ENCODE data around the gene CYP19A1.
A peak's percentile ranks its signal among the peaks of the same experiment; 100 is the strongest.
"Not testable (repeated sequence)": the region's sequence is repeated elsewhere in the genome, so short reads cannot be mapped to it uniquely, and the experiment has no call there.

CYP19A1 gene

DNA sequence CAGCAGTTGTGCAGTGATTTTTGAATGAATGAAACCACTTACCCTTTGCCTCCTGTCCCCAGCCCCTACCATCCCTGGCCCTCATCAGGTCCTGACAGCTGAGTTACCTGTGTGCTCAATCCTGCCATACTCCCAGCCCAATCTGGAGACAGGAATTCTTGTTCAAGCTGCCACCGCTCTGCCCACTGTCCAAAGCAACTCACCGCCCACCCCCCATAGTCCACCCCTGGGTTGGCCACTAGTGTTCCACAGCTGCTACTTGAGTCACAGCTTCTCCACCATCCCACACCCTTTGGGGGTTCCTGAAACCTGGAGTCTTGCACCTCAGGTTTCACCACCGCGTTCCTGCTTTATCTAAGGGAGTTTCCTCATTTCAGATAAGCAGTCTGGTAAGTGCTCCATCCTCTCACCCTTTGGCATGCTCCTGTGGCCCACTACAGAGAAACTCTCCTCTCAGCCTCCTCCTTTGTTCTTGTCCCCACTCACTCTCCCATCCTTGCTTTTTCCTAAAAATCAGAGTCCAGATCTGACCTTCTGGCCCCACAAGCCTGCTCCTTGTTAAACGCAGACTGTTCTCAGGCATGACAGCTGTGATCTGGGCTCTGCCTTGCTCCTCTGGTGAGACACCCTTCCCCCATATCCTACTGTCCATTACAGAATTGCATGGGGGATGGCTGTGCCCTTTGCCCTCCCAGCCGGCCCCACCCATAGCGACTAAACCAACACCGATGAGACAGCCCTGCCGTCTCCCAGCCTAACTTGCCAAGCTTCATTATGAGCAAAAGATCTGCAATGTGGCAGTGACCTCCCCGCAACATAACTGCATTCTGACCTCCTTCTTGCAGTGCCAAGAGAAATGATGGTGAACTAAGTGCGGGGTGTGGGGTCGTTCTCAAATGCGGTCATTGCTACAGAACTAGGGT is 50.0 kb downstream of the CYP19A1 start:
- DNase-seq: no peak

DNA sequence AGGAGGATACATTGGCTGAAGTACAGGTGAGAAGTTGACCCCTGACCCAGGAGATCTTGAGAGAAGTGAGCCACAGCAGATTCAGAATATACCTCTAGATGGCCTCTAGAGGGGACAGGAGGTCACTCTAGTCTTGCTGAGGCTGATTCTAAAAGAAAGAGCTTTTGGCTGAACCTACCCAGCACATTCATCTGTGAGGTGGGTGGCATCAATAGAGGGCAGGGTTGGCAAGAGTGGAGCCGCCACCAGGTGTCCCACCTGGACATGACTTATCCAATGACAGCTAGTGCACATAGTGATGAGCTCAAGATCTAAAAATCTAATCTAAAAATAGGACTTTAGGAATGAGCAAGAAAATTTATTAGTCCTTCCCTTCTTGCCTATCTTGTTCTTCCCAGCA is 51.6 kb downstream of the CYP19A1 start:
- DNase-seq: no peak

DNA sequence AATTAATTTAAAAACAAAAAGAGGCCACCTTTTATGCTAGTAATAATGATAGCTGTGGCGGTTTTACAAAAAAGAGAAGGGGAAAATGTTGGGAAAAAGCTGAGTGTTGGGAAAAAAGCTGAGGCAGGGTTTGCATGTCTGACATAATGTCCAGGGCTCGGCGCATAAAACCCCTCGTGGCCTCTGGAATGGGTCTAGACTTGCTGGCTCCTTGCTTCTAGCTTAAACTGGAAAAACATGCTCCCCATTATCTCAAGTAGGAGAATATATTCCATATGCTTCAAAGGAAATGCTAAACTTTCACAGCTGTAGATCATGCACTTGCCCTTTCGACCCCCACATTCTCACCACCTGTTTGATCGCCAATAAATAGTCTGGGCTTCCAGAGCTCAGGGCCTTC is 53.0 kb downstream of the CYP19A1 start:
- DNase-seq: no peak

DNA sequence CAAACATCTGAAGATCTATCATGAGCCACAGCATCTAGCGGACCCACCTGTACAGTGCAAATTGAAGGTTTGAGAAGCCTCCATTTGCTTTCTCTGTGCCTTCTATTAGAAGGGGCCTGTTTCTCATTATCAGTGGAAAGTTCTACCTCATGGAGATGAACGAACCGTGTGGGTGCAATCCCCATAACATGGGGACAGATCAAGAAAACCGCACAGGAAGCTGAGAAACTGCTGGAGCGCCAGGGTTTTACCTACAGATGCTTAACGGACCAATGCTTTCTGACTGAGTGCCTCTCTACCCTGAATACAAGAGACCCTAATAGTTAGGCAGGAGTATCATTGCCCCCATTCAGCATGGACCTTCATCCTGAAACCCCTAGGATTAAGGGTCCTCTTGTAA is 53.5 kb downstream of the CYP19A1 start:
- no peak for DNase-seq

DNA sequence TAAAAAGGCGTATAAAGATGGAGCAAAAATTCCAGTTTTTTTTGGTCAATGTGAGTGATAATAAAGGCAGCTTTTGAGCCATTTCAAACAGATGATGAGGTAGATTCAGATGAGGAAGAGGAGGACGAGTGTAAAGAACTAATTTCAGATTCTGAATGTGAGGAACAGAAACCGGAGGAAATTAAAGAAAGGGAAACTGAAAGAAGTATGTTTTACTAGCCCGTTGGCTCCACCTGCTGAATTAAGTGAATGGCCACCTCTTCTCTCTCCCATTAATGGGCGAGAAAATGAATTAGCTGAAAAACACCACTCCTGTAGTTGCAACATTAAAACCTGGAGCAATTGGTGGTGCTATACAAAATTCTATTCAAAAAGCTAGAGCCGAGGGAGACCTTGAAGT is 55.4 kb downstream of the CYP19A1 start:
- DNase-seq: no peak

DNA sequence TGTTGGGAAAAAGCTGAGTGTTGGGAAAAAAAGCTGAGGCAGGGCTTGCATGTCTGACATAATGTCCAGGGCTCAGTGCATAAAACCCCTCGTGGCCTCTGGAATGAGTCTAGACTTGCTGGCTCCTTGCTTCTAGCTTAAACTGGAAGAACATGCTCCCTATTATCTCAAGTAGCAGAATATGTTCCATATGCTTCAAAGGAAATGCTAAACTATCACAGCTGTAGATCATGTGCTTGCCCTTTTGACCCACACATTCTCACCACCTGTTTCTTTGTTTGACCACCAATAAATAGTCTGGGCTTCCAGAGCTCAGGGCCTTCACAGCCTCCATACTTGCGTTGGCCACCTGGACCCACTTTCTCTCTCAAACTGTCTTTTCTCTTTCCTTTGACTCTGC is 56.2 kb downstream of the CYP19A1 start:
- DNase-seq: not testable (repeated sequence)

DNA sequence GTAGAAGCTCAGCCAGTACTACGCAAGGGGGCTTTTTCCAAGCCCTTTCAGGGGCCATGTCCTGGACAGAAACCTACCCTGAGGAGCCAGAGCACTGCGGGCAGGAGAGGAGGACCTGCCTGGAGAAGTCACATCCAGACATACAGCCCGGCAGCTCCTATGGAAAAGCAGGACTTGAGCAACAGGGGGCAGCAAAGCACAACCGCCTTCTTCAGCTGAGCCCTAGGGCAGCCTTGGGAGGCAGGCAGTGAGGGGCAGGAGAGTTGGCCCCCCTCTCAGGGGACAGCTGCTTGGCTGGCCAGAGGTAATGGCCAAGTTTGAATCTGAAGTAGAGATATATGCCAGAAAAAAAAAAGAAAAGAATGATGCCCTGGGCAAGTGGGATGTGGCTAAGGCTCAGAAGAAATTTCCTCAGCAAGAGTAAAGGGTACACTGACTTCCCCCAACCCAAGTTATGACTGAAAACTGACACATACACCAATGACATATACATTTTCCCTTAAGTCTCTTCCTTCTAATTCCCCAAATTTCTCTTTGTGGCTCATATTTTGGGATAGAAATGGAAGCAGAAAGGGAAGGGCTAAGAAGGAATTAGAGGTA is 56.9 kb downstream of the CYP19A1 start:
- peak; percentile 57 to 63 for DNase-seq

DNA sequence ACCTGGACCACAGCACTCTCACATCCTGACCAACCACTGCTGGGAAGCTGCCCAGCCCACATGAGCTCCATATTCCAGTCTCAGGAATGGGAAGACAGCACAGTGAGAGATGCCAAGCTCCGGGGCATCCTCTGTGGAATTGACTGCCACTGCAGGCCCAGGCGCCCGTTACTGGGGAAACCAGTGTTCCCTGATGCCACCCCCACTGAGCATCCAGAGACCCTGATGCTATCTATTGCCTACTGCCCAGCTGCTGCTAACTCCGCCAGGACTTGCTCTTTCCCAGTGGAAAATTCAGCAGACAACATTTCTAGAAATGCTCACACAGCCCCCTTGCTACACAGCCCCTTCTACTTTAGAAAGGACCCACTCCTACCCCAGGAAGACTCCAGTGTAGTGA is 57.6 kb downstream of the CYP19A1 start:
- DNase-seq: no peak

DNA sequence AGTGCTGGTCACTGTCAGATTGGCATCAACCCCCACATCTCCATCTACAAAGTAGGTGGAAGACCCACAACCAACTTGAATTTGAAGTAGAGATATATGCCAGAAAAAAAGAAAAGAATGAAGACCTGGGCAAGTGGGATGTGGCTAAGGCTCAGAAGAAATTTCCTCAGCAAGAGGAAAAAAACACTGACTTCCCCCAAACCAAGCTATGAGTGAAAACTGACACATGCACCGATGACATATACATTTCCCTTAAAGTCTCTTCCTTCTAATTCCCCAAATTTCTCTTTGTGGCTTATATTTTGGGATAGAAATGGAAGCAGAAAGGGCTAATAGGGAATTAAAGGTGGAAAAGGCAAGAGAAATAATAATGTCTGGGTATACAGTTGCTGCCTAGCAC is 59.0 kb downstream of the CYP19A1 start:
- no peak for DNase-seq

DNA sequence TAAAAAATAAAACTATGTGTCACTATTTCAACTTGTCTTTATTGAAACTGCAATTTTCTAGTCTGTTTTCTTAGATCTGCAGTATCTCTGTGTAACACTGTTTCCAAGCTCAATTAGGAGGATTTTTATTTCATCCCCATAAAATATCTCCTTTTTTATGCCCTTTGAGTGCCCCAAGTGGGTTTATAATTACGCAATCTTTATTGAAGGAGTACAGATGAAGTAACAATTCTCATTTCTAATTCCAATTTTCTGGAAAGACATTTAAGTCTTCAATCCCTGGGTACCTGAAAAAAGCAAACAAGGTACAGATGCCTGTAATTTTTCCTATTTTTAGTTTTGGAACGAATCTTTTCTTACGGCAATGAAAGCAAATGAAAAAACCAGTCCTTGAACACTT is 61.3 kb downstream of the CYP19A1 start:
- no peak for DNase-seq

DNA sequence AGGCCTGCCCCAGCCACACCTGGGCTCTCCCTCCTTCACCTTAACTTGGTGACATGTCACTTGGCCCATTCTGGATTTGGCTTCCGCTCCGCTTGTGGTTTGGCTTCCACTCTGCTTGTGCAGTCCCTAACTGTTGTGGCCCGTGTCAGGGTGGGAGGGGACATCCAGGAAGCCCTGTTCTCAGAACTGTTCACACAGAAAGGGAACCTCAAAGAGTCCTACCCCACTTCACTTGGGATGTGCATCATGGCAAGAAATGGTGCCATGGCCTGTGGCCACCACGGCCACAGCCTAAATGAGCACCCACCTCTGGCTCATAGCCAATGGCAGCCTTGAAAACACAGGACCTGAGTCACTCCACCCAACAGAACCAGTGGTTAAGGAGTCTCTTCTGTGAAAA is 63.4 kb downstream of the CYP19A1 start:
- DNase-seq: no peak

DNA sequence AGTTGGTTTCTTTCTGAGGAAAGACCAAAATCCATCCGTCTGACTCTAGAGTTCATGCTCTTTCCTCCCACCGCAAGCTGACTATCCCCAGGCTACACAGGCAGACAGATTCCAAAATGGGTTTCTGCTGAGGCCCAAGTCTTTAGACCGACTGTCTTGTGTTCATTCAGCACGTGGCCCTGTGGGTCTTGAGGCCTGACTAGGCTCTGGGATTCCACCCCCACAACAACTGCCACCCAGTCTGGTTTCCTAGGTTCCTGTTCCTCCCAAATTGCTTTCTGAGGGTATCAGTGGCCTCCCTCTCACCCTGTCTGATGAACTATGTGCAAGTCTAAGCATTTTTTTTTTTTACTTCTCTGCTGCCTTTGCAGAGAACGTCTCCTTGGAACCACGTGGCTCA is 67.7 kb downstream of the CYP19A1 start:
- no peak for DNase-seq

DNA sequence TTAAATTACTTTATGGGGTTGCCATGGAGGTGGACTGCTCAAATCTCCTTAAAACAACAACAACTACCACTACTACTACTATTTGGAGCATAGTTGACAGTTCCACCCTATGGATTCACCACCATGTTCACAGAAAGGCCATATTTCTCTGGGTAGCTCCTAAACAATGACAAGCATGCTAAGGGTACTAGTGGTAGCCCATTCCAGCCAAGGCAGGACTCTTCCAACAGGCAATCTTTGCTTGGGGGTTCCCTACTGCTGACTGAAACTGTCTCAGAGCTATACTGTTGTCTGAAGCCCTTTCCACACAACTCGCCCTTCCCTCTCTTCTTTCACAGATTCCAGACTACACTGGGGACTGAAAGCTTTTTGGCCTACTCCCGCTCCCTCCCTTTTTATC is 68.9 kb downstream of the CYP19A1 start:
- no peak for DNase-seq

DNA sequence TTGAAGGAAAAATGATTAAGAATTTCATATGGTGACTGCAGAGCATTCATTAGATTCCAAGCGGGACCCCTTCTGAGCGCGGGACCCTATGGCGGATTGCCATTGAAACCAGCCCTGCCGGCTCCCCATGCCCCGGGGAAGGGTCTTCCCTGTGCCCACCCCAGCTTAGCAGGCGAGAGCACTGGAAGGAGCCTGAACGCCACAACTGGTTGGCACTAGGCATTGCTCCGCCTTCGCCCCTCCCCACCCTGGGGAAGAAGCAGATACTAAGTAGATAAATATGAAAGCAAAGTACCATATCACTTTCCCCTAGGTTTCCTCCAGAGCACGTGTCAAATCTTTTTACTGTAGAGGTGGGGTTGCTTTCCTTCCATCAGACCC is 70.7 kb downstream of the CYP19A1 start:
- DNase-seq: no peak

DNA sequence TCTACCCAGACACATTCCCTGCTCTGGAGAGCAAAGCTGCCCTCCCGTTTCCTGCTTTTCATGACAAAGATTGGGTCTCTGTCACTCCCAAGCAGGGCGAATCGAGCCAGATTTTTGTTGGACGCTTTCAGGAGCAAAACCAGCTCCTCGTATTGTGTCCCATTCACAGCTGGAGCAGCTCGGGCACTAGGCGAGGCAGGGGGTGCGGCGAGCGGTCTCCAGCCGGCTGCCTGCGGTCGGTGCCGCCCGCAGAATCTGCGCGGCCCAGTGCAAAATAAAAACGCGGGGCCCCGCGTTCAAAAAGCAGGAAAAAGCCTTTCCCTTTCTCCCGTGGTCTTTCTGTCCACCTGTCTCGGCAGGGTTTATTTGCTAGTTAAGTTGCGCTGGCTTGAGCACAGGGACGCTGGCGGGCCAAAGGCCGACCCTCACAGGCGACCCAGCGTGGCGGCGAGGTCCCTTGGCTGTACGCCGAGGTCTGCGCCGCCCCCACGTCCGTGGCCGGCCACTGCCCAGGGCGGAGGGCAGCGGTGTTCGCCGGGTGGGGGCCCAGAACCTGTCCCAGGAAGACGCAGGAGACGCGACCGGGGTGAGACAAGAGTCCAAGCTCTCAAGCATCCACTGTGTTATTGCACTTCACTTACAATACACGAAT is 71.2 kb downstream of the CYP19A1 start:
- no peak for DNase-seq

DNA sequence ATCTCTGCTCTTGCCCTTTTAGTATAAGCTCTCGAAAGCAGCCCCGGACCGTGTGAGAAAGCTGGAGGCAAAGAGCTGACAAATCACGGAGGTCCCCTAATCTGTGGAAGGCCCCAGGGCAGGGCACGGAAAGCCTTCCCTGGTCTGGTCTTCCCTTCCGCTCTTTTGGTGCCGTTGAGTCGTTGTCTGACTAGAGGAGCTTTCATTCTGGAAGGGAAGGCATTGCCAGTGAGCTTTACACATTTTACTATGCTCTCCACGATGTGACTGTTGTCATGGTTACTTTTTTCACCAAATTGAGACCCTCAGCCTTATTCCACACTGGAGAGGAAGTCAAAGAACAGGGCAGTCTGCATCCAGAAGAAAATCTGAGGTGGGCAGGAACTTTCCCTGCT is 71.7 kb downstream of the CYP19A1 start:
- no peak for DNase-seq

DNA sequence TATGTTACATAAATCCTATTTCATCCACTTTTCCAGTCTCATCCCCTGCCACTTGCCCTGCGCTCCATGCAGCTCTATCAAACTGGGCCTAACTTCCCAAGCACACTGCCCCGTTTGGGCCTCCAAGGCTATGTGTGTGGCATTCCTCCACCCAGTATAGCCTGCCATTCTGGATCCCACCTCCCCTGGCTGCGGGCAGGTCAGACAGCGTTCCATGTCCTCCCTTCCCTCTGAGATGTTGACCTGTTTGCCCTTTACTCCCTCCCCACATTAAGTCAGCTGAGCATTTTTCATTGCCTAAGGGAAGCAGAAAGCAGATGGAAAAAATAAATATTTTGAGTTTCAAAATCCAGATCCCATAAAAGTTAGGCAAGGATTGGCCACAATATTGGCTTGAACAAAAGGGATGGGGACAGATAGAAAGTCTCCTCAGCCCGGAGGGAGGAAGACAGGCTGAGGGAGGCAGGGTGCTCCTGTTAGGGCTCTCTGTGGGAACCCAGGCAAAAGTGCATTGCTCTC is 73.3 kb downstream of the CYP19A1 start:
- DNase-seq: no peak

DNA sequence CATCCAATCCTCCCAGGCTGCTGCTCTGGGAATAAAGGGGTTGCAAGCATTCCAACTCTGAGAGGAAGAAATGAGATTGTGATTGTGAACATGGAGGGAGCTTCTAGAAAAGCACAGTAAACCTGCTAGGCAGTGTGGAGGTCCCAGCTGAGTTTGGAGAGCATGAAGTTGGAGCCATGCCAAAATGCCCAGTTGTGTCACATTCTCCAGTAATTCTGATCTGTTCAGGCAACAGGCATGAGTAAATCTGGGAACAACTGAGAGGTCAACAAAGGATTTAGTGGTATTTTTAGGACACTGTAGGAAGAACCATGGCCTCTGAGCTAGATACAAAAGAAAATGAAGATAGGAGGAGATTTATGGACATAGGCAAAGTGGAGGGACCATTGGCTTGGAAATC is 74.7 kb downstream of the CYP19A1 start:
- no peak for DNase-seq

DNA sequence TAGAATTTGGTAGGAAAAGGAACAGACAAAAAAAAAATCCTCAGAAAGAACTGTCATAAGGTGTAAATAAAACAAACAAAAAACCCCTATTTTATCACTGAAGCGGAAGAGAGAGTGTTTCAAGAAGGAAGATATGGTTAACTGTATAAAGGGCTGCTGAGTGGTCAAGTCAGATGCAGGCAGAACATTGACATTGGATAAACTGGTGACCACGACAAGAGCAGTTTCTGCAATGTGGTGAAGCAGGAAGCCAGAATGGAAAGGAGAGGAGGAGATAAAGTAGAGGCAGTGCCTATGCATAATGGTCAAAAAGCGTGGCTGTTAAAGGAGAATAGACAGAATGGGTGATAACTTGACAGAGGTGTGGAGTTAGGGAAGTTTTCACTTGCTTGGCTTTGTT is 75.3 kb downstream of the CYP19A1 start:
- no peak for DNase-seq

DNA sequence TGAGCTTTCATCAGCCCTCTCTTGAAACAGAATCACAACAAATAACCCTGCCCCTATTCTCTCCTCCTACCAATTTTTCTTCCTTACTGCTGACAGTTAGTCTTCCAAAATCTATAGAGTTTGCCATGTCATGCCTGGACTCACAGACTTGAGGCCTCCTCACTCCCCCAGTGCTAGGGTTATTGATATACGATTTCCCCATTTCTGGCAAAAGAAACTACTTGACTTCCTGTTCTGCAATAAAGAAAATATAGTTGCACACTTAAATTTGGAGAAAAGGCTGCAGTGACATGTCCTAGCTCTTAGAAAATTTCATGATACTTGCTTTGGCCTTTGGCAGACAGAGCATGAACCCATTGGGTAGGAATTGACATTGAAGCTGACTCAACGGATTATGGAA is 75.9 kb downstream of the CYP19A1 start:
- DNase-seq: no peak

DNA sequence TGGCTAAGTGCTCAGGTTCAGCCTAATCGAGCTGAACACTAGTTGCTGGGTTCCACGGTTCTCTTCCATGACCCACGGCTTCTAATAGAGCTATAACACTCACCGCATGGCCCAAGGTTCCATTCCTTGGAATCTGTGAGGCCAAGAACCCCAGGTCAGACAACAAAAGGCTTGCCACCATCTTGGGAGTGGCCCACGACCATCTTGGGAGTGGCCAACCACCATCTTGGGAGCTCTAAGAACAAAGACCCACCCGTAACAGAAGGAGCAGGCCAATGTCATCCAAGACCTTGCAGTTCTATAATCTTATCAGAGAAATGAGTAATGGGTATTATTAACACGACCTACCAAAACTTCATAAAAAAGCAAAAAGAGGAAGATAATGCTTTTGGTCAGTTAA is 77.3 kb downstream of the CYP19A1 start:
- DNase-seq: not testable (repeated sequence)

DNA sequence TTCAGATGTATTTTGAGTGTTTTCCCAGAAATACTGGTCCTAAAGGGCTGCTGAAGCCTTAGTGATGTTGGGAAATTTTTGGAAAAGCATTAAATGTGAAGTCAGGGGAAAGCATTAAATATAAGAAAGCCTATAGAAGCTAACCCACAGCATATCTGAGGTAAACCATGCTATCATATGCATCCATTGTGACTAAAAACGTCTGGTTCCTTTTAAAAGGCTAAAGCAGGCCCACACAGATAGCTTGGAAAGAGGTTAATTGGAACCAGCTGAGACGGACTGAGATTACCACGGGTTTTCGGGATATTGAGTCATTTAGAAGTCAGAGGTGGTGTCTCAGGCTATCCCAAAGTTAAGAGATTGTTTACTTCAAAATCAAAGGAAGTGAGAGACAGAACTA is 78.2 kb downstream of the CYP19A1 start:
- DNase-seq: no peak

DNA sequence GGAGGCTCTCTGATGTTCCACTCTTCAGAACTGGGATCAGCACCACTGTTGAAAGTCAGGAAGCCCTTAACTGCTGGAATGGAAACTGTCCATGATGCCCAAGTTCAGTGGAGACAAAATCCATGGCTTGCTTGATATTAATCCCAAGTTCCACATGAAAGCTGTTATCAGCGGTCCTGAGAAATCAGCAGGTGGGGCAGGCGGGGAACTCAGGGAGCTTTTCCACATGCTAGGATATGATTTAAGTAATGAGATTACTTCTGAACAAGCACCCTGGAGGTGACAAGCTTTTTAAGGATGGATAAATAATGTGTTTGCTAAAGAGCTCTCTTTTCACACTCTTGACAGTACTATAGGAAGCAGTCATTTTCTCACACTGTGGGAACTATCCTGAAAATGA is 82.9 kb downstream of the CYP19A1 start:
- no peak for DNase-seq

DNA sequence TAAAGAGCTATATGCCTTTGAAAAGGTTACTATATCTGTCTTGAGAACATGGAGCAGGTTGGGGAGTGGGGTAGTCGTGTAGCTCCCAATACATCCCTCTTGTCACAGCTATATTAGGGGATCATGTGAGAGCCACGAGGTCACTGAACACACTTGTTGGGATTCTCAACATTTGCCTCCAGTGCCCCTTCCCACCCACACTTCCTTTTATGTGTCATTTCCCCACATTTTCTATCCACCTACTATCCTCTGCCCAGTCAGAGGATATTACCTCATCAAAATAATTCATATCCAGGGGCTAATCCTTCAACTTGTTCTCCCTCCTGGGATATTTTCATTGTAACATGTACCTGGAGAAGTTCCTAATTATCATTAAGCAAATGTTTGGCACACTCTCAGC is 85.0 kb downstream of the CYP19A1 start:
- no peak for DNase-seq
